ENCODE results near the gene B3GAT3.
"Not testable (repeated sequence)": the region's sequence is repeated elsewhere in the genome, so short reads cannot be mapped to it uniquely, and the experiment has no call there.

B3GAT3 gene

GRCh38 chr11:62573592-62574362, 48.0 kb downstream of the B3GAT3 start, which contains the start of gene EEF1G:
TSS of gene EEF1G (minus strand) at chr11:62573891. CDS start at chr11:62573842, 49 bp downstream.
- TF ChIP-seq CTCF (IDR thresholded peaks at IDR 0.05) = no peak
- peaks cover 67% of the 10 kb centered on the region for H3K36me3 Mint-ChIP-seq (ENCODE audit: low read depth)
- peak within 1 kb of the TSS; percentile 100 for H3K4me3 Mint-ChIP-seq
- H3K4me1 Mint-ChIP-seq = peaks cover 46% of the 10 kb centered on the region
- no peaks in the 10 kb centered on the region for H3K9me3 Mint-ChIP-seq
- H3K27ac Mint-ChIP-seq = peak within 1 kb of the TSS; percentile 100
- no peaks in the 10 kb centered on the region for H3K27me3 Mint-ChIP-seq (ENCODE audit: low read depth, poor library complexity)
- peak; percentile 97 for DNase-seq

- Mint-ChIP-seq H3K4me3 (peak overlapping the region; percentile 100), H3K27me3 (ENCODE audit: low read depth, poor library complexity) (no peaks in the 10 kb centered on the region), H3K9me3 (no peaks in the 10 kb centered on the region), H3K36me3 (ENCODE audit: low read depth) (peaks cover 67% of the 10 kb centered on the region), H3K4me1 (peaks cover 46% of the 10 kb centered on the region), H3K27ac (peak overlapping the region; percentile 100)
- no peak for TF ChIP-seq CTCF (IDR thresholded peaks at IDR 0.05)
- peak; percentile 39 for DNase-seq
These were observed 48.7 kb downstream of the B3GAT3 start for GRCh38 chr11:62573006-62573591.

- H3K4me1 Mint-ChIP-seq = peaks cover 47% of the 10 kb centered on the region
- H3K27me3 Mint-ChIP-seq (ENCODE audit: low read depth, poor library complexity) = no peaks in the 10 kb centered on the region
- no peaks in the 10 kb centered on the region for H3K9me3 Mint-ChIP-seq
- peak overlapping the region; percentile 44 for H3K27ac Mint-ChIP-seq
- TF ChIP-seq CTCF (IDR thresholded peaks at IDR 0.05) = no peak
- peak overlapping the region; percentile 100 for H3K4me3 Mint-ChIP-seq
- DNase-seq = no peak
- H3K36me3 Mint-ChIP-seq (ENCODE audit: low read depth) = peaks cover 68% of the 10 kb centered on the region
These were observed 49.4 kb downstream of the B3GAT3 start for GRCh38 chr11:62572431-62572830.

- not testable (repeated sequence) for H3K27me3 Mint-ChIP-seq (ENCODE audit: low read depth, poor library complexity); DNase-seq; H3K9me3 Mint-ChIP-seq
- Mint-ChIP-seq H3K27ac (peak overlapping the region; percentile 58), H3K4me1 (peaks cover 56% of the 10 kb centered on the region), H3K4me3 (peak overlapping the region; percentile 100), H3K36me3 (ENCODE audit: low read depth) (peaks cover 68% of the 10 kb centered on the region)
These were observed 50.3 kb downstream of the B3GAT3 start for GRCh38 chr11:62571493-62571892.

GRCh38 chr11:62570903-62571302, 50.9 kb downstream of the B3GAT3 start:
- H3K4me1 Mint-ChIP-seq = peaks cover 57% of the 10 kb centered on the region
- peak overlapping the region; percentile 100 for H3K4me3 Mint-ChIP-seq
- peak overlapping the region; percentile 58 for H3K27ac Mint-ChIP-seq
- peaks cover 72% of the 10 kb centered on the region for H3K36me3 Mint-ChIP-seq (ENCODE audit: low read depth)
- not testable (repeated sequence) for H3K27me3 Mint-ChIP-seq (ENCODE audit: low read depth, poor library complexity); DNase-seq; H3K9me3 Mint-ChIP-seq

- H3K4me1 Mint-ChIP-seq = peaks cover 50% of the 10 kb centered on the region
- no peak overlapping the region for H3K4me3 Mint-ChIP-seq
- H3K9me3 Mint-ChIP-seq = no peaks in the 10 kb centered on the region
- no peak for DNase-seq
- TF ChIP-seq CTCF (IDR thresholded peaks at IDR 0.05) = no peak
- no peaks in the 10 kb centered on the region for H3K27me3 Mint-ChIP-seq (ENCODE audit: low read depth, poor library complexity)
- peaks cover 84% of the 10 kb centered on the region for H3K36me3 Mint-ChIP-seq (ENCODE audit: low read depth)
- H3K27ac Mint-ChIP-seq = no peak overlapping the region
These were observed 52.2 kb downstream of the B3GAT3 start for GRCh38 chr11:62569611-62570010.

Data from nephron progenitor cell (in vitro differentiated cells).